HG03439 (cell line): ENCODE measurements around the gene VCPKMT.

Experiments
- ATAC-seq: cut with Tn5 transposase; IDR thresholded peaks from one replicate; pipeline ENCODE4 v1.9.1; 2021; ENCODE audit warnings: mild to moderate bottlenecking, moderate library complexity; ENCODE audit not compliant: unreplicated experiment

The VCPKMT gene

DNA sequence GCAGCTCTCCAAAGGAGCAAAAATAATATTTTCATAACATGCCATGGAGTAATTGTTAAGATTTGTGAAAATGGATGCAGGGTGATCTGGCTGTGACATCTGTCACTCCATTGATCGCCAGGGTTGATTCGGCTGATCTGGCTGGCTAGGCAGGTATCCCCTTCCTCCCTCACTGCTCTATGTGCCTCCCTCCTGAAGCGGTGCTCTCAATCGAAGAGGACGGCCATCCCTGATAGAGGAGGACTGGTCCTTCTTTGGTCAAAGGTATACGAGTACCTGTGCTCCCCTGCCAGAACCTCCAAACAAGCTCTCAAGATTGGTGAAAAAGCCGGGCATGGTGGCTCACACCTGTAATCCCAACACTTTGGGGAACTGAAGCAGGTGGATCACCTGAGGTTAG, 47.9 kb downstream of the VCPKMT start:
- no peak for ATAC-seq

DNA sequence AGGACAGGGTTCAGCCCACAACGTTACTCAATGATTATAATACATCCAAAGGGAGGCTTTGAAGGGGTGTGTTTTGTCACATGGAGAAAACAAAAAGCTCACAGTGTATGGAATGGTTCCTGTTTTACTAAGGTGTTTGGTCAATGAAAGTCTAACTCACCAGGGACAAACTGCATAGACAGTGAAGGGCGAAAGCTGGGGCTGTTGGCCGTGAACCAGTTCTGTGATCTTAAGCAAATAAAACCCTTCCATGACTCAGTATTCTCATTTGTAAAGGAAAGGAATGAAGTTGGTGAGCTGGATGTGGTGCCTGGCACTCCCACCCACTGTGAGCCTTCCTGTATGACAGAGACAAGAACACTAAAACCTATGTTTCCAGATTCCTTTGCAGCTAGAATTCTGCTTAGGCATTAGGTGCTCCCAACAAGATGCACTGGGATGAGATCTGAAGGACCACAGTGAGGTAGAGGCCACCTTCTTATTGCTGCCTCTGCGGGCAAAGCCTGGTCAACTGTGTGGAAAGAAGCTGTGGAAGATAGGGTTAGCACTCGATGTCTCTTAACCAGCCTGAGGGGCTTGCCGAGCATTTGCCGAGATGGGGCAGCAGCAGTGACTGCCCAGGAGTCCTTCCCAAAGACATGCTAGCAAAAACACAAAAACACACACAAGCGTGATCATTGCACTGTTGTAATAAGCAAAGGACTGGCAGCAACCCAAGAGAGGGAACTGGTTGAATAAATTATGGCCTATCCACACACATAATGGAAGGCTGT, 48.5 kb downstream of the VCPKMT start:
- ATAC-seq, result no peak

DNA sequence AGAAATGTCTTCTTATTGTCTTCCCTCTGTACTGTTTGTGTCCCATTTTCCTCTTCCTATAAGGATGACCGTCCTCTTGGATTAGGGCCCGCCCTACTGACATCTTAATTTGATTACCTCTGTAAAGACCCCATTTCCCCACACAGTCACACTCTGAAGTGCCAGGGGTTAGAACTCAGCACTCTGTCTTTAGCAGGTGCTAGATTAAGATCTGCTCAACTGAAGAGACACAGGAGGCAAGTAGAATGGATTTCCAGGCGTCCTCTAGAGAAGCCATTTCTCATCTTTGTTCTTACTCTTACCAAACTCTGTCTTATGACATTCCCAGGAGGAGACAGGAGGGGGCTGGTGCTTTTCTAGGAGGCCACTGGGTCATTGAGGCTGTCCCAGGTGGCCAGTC, 50.8 kb downstream of the VCPKMT start:
- ATAC-seq, result no peak

DNA sequence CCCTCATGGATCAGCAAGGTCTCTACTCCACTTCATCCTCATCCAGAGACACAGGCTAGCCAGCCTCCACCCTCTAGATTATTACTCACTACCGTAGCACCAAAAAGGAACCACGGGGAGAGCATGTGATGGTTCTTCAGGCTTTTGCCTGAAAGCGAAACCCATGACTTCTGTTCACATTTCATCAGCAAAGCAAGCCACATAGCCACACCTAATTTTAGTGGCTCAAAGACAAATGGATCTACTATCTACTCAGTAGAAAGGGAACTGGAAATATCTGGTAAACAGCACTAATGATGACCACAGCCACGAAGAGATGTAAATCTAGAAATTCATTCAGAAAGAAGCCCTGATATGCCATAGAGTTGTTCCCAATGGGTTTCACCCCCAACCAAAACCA, 51.4 kb downstream of the VCPKMT start:
- peak; percentile 74 for ATAC-seq

DNA sequence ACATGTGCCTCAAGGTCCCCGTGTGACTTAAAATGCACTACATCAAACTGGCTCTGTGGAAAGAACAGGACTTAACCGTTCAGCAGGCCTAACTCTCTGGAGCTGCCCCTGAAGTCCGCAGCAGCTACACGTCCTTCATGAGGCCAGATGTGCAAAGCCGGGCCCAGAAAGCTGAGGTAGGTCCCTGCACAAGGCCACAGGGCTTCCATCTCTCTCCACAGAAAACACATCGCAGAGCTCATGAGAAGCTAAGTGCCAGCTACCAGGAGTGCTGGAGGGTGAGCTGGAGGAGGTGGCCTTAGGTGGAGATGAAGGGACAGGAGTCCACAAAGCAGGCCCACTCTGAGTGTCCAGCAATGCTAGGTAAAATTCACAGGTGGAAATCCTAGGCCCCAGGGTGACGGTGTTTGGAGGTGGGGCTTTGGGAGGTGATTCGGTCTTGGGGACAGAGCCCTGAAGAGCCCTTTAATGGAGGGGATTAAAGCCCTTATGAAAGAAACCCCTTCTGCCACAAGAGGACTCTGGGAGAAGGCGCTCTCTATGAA, 52.4 kb downstream of the VCPKMT start:
- no peak for ATAC-seq

DNA sequence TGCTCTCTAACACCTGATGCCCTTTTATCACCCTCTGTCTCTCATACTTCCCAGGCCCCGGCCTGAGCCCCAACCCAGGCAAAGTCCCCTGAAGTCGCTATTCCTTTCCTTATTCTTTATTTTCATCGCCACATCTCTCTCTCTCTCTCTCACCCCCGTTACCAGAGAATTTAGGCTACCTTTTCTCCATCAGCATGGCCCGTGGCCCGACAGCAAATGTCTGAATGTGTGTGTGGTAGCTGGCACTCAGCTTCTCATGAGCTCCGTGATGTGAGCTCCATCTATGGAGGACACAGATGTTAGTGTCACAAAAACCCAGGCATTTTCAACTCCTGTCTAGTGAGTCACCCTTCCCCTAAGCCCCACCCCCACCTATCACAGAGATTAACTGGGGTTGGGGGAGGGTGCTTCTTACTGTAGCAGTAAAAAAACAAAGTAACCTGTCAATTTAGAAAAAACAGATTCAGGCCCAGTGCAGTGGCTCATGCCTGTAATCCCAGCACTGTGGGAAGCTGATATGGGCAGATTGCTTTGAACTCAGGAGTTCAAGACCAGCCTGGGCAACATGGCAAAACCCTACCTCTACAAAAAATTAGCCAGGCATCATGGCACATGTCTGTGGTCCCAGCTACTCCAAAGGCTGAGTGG, 53.8 kb downstream of the VCPKMT start:
- ATAC-seq, result no peak

DNA sequence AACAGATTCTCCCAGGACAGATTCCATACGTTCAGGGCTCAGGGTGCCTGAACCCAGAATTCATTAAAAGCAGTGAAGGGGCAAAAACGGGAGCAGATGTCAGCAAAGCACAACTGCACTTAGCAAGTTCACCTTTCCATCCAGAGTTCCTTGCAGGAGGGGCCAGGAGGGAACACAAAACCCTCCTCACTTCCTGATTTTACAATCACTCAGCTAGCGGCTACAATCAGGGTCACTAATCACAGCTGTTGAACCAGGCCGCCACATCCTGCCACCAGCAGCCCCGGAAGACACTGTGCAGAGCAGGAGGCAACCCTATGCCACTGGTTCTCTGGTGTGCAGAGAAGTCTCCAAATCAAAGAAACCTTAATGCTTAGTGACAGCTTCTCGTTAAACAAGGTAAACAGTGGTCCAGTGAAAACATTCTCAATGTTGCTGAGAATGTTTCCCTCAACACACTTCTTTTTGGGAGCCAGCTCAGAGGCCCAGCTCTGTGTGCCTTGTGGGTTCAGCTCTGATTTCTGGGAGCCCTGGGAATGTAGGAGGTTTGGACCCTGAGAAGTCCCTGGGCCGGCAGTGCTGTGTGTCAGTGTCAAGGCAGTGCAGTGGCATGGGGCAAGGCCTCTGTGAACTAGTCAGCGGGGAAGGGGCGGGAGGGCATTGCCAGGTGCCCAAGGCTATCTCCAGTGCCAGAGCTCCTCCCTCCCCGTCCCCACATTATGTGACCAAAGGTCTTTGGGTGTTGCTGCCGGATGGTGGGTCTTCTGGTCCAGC, 54.5 kb downstream of the VCPKMT start:
- peak; percentile 42 for ATAC-seq

DNA sequence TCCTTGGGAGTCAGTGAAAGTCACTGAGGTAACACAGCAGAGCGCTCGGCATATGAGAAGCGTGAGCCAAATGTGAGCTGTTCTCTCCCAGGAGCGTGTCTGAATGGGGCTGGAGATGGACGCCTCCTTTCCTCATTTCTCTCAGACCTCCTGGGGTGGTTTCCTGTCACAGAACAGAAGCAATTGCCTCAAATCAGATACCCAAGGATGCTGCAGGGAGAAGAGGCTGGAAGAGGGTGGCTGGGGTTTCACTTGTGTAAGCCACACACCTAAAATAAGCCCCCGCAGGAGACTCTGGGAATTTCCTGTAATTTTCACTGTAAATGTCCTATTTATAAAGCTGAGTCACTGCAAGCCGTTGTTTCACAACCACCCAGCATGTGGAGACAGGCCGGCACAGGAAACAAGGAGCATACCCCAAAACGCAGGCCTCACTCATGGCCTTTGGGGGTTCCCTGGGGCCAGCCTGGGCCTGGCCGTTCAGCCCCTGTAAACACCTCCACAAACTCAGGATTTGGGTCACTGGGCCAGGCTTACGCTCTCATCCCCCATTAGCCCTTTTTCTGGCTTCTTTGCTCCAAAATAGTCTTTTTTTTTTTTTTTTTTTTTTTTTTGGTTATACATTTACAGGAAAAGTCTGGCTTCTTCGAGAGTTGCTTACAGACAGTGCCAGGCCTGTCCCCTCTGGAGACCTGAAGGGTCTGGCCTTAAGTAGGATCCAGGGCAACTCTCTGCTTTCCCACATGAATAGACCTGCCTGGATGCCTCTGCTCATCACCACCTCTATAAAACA, 55.3 kb downstream of the VCPKMT start:
- ATAC-seq, result no peak

DNA sequence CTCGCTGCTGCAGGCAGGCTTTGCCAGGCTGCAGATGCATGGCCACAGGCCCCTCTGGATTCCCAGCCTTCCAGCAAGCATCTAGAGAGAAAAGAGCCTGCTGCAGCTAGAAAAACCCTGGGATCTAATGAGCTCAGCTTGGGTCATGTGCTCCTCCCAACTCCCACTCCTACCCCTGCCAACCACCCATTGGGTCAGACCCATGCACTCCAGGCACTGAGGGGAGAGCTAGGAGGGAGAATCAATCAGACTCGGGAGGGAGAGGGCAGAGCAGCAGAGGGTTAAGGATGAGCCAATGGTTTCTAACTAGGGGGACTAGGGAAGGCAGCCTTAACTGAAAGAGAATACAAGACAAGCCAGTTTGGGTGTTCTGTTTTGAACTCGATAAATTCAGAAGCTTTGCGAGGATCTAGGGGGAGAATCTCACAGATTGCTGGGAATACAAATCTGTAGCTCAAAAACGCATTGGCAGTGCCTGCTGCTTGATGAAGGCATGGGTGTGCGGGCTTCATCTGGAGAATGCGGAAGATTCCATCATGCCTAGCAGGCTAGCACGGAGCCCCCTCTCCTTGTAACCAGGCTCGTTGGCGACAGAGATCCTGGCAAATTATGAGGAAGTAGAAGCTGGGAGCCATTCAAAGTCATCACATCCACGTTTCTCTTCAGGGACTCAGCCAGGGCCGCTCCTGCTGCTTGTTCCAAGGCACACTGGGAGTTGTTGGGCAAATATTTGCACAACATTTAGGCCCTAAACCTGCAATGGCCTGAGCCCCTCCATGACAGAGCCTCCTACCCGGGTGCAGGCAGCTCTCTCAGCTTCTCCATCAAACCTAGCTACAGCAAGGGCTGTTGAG, 56.4 kb downstream of the VCPKMT start:
- no peak for ATAC-seq
